HepG2 (cell line): ENCODE measurements around the gene CTIF. TPM values are rescaled to one million over a fixed set of nuclear protein-coding genes. Genes with fewer than 3 reads are reported as not detected.

ENCODE experiments used
- CREM ChIP-seq, 2 experiments: sonication (generic) in 1 of 2; formaldehyde crosslinking in 1 of 2; IDR thresholded peaks; 2 replicates each; pipeline versions ENCODE4 v1.4.0 to v1.6.1; 2016 to 2020; ENCODE audit warnings: antibody characterized with exemption in 1 of 2, mild to moderate bottlenecking in 1 of 2, missing genetic modification reagents in 1 of 2
- MAZ ChIP-seq, 2 experiments: sonication (generic) in 1 of 2; formaldehyde crosslinking in 1 of 2; IDR thresholded peaks; 2 replicates each; pipeline versions ENCODE4 v1.5.0 to v1.6.1; 2012 to 2020; ENCODE audit warnings: low read depth in 2 of 2, mild to moderate bottlenecking in 2 of 2, borderline replicate concordance in 1 of 2, improper control_type of control experiment in 1 of 2, low read length in 1 of 2, missing genetic modification reagents in 1 of 2, moderate library complexity in 1 of 2
- MED1 ChIP-seq: sonication (generic); formaldehyde crosslinking; IDR thresholded peaks from 2 replicates; pipeline ENCODE4 v1.4.0; 2020; ENCODE audit warnings: missing genetic modification reagents
- PCBP2 ChIP-seq: fragments of 200-400 bp; formaldehyde crosslinking; optimal IDR thresholded peaks from 2 replicates; pipeline ENCODE3; 2018; ENCODE audit warnings: low read length, low read depth; ENCODE audit not compliant: poor library complexity, severe bottlenecking
- SMARCE1 ChIP-seq: fragments of 450-650 bp; IDR thresholded peaks from 2 replicates; pipeline ENCODE4 v1.6.1; 2017; ENCODE audit warnings: borderline replicate concordance
- ZFP37 ChIP-seq: sonication (generic); formaldehyde crosslinking; IDR thresholded peaks from 2 replicates; pipeline ENCODE4 v1.4.0; 2020; ENCODE audit warnings: missing genetic modification reagents, borderline replicate concordance
- ZNF329 ChIP-seq: sonication (generic); formaldehyde crosslinking; IDR thresholded peaks from 2 replicates; pipeline ENCODE4 v1.9.0; 2021; ENCODE audit warnings: low read depth, mild to moderate bottlenecking, missing genetic modification reagents
- ZNF543 ChIP-seq: sonication (generic); formaldehyde crosslinking; IDR thresholded peaks from 2 replicates; pipeline ENCODE4 v1.4.0; 2020; ENCODE audit warnings: mild to moderate bottlenecking, missing genetic modification reagents
- polyA plus RNA-seq, 8 experiments: library from polyadenylated mRNA; depleted of rRNA in 3 of 8; stranded (reverse) in 7 of 8; unstranded in 1 of 8; fragments of >200 nt; fragmentation: Illumina TruSeq in 4 of 8; extraction: Trizol in 4 of 8; gene quantifications; 2 replicates each; pipeline versions ENCODE4 v1.2.1 to v1.2.3, GENCODE V29; 2011 to 2016; ENCODE audit warnings: low read depth in 4 of 8, missing spikeins in 1 of 8, mixed read lengths in 1 of 8; ENCODE audit not compliant: insufficient read depth in 1 of 8
- total RNA-seq, 5 experiments: library from RNA; depleted of rRNA; stranded (reverse); fragments of >200 nt; fragmentation: Illumina TruSeq; extraction: Trizol; gene quantifications; 2 replicates each; pipeline ENCODE4 v1.2.3, GENCODE V29; 2016; ENCODE audit warnings: low read depth in 1 of 5
- TF ChIP-seq, protein P1 (sequence below): sonication (generic); formaldehyde crosslinking; IDR thresholded peaks from 2 replicates; pipeline ENCODE4 v1.4.0; 2020; ENCODE audit warnings: missing genetic modification reagents; ENCODE audit errors: not compliant biosample characterization
- TF ChIP-seq, protein P2 (sequence below): IDR thresholded peaks from 2 replicates; pipeline ENCODE4 v1.6.1; 2016; ENCODE audit warnings: missing compliant biosample characterization, missing genetic modification reagents, borderline replicate concordance
- TF ChIP-seq, protein P3 (sequence below): sonication (generic); formaldehyde crosslinking; IDR thresholded peaks from 2 replicates; pipeline ENCODE4 v1.4.0; 2020; ENCODE audit warnings: missing genetic modification reagents
- TF ChIP-seq, protein P4 (sequence below): sonication (generic); formaldehyde crosslinking; IDR thresholded peaks from 2 replicates; pipeline ENCODE4 v1.5.0; 2020; ENCODE audit warnings: mild to moderate bottlenecking, missing genetic modification reagents
- TF ChIP-seq, protein P5 (sequence below): sonication (generic); formaldehyde crosslinking; IDR thresholded peaks from 2 replicates; pipeline ENCODE4 v1.5.0; 2020; ENCODE audit warnings: missing genetic modification reagents

The CTIF gene
- total and polyA plus RNA-seq, 2 of the 13 experiments (the other 11 are each of a cell fraction or from before 2014, with no cell fraction given), result 18.2 to 28.0 TPM

DNA sequence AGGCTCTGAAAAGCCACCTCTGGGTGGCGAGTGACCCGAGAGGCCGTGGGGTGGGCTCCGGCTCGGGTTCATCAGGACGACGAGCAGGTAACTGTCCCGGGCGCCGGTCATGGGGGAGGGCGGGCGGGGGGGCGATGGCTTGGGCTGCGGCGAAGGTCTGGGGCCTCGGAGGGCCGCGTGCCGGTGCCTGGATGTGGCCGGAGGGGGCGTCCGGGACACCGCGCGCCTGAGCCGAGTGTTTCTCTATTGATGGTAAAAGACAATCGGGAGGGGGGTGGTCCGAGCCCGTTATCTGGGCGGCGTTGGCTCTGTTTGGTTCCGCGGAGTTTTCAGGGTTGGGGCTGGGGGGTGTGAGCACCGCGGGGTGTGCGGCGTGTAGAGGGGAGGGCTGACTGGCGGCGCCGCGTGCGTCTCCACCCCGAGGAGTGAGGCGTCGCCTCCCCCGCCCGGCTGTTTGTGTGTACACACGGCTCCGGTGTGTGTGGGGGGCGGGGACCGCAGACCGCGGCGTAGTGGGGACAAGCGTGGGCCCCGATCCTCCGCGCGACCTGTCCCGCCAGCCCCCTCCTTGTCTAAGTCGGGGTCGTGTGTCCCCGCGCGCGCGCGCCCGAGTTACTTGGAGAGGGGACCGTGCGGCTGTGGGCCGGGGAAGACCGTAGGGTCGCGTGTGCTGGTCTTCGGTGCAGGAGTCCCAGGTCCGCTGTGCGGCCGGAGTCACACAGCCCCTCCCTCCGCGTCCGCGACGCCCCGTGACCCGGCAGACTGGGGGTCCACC is 1.6 kb downstream of the CTIF start (continued):
- TF ChIP-seq, protein P1, sequence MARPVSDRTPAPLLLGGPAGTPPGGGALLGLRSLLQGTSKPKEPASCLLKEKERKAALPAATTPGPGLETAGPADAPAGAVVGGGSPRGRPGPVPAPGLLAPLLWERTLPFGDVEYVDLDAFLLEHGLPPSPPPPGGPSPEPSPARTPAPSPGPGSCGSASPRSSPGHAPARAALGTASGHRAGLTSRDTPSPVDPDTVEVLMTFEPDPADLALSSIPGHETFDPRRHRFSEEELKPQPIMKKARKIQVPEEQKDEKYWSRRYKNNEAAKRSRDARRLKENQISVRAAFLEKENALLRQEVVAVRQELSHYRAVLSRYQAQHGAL (CRISPR knock-in tag), result no peak
- TF ChIP-seq MAZ (IDR thresholded peaks at IDR 0.05; ENCODE audit: borderline replicate concordance, low read depth, low read length) (no peak; the same call in none of the 2 replicates), MAZ (CRISPR knock-in tag; IDR thresholded peaks at IDR 0.05; ENCODE audit: low read depth) (peak; percentile 93), CREM (IDR thresholded peaks at IDR 0.05) (no peak), CREM (CRISPR knock-in tag; IDR thresholded peaks at IDR 0.05) (no peak), ZNF543 (CRISPR knock-in tag) (no peak; the same call in 1 of the 2 replicates), ZNF329 (CRISPR knock-in tag) (no peak), SMARCE1 (no peak), PCBP2 (no peak), MED1 (CRISPR knock-in tag) (no peak), ZFP37 (CRISPR knock-in tag) (peak; percentile 21; the same call in 1 of the 2 replicates)
- TF ChIP-seq, protein P2, sequence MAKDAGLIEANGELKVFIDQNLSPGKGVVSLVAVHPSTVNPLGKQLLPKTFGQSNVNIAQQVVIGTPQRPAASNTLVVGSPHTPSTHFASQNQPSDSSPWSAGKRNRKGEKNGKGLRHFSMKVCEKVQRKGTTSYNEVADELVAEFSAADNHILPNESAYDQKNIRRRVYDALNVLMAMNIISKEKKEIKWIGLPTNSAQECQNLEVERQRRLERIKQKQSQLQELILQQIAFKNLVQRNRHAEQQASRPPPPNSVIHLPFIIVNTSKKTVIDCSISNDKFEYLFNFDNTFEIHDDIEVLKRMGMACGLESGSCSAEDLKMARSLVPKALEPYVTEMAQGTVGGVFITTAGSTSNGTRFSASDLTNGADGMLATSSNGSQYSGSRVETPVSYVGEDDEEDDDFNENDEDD (CRISPR knock-in tag), result peak; percentile 32; the same call in 1 of the 2 replicates
- TF ChIP-seq, protein P3, sequence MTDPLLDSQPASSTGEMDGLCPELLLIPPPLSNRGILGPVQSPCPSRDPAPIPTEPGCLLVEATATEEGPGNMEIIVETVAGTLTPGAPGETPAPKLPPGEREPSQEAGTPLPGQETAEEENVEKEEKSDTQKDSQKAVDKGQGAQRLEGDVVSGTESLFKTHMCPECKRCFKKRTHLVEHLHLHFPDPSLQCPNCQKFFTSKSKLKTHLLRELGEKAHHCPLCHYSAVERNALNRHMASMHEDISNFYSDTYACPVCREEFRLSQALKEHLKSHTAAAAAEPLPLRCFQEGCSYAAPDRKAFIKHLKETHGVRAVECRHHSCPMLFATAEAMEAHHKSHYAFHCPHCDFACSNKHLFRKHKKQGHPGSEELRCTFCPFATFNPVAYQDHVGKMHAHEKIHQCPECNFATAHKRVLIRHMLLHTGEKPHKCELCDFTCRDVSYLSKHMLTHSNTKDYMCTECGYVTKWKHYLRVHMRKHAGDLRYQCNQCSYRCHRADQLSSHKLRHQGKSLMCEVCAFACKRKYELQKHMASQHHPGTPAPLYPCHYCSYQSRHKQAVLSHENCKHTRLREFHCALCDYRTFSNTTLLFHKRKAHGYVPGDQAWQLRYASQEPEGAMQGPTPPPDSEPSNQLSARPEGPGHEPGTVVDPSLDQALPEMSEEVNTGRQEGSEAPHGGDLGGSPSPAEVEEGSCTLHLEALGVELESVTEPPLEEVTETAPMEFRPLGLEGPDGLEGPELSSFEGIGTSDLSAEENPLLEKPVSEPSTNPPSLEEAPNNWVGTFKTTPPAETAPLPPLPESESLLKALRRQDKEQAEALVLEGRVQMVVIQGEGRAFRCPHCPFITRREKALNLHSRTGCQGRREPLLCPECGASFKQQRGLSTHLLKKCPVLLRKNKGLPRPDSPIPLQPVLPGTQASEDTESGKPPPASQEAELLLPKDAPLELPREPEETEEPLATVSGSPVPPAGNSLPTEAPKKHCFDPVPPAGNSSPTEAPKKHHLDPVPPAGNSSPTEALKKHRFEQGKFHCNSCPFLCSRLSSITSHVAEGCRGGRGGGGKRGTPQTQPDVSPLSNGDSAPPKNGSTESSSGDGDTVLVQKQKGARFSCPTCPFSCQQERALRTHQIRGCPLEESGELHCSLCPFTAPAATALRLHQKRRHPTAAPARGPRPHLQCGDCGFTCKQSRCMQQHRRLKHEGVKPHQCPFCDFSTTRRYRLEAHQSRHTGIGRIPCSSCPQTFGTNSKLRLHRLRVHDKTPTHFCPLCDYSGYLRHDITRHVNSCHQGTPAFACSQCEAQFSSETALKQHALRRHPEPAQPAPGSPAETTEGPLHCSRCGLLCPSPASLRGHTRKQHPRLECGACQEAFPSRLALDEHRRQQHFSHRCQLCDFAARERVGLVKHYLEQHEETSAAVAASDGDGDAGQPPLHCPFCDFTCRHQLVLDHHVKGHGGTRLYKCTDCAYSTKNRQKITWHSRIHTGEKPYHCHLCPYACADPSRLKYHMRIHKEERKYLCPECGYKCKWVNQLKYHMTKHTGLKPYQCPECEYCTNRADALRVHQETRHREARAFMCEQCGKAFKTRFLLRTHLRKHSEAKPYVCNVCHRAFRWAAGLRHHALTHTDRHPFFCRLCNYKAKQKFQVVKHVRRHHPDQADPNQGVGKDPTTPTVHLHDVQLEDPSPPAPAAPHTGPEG, result no peak; the same call in 1 of the 2 replicates
- TF ChIP-seq, protein P4, sequence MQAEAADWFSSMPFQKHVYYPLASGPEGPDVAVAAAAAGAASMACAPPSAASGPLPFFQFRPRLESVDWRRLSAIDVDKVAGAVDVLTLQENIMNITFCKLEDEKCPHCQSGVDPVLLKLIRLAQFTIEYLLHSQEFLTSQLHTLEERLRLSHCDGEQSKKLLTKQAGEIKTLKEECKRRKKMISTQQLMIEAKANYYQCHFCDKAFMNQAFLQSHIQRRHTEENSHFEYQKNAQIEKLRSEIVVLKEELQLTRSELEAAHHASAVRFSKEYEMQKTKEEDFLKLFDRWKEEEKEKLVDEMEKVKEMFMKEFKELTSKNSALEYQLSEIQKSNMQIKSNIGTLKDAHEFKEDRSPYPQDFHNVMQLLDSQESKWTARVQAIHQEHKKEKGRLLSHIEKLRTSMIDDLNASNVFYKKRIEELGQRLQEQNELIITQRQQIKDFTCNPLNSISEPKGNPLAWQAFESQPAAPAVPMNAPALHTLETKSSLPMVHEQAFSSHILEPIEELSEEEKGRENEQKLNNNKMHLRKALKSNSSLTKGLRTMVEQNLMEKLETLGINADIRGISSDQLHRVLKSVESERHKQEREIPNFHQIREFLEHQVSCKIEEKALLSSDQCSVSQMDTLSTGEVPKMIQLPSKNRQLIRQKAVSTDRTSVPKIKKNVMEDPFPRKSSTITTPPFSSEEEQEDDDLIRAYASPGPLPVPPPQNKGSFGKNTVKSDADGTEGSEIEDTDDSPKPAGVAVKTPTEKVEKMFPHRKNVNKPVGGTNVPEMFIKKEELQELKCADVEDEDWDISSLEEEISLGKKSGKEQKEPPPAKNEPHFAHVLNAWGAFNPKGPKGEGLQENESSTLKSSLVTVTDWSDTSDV, result no peak
- TF ChIP-seq, protein P5, sequence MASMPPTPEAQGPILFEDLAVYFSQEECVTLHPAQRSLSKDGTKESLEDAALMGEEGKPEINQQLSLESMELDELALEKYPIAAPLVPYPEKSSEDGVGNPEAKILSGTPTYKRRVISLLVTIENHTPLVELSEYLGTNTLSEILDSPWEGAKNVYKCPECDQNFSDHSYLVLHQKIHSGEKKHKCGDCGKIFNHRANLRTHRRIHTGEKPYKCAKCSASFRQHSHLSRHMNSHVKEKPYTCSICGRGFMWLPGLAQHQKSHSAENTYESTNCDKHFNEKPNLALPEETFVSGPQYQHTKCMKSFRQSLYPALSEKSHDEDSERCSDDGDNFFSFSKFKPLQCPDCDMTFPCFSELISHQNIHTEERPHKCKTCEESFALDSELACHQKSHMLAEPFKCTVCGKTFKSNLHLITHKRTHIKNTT (CRISPR knock-in tag), result no peak
